GM18511 (cell line): ENCODE data around the gene PKNOX1.
A peak's percentile ranks its signal among the peaks of the same experiment; 100 is the strongest.
"Not testable (repeated sequence)": the region's sequence is repeated elsewhere in the genome, so short reads cannot be mapped to it uniquely, and the experiment has no call there.

Experiments
- ATAC-seq: cut with Tn5 transposase; IDR thresholded peaks from one replicate; pipeline ENCODE4 v1.9.1; 2021; ENCODE audit warnings: mild to moderate bottlenecking, moderate library complexity; ENCODE audit not compliant: unreplicated experiment

Gene PKNOX1

DNA sequence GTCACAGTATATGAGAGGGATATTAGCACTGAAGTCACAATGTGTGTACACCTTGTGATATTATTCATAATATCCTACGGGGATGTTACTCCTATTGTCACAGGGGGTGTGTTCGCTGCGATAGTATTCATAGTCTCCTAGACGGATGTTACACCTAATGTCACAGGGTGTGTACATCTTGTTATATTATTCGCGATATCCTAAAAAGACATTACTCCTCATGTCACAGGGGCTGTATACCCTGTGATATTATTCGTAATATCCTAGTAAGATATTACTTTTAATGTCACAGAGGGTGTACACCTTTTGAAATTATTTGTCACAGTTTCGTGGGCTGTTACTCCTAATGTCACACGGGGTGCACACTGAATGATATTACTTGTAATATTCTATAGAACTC is 23.2 kb upstream of the PKNOX1 start:
- not testable (repeated sequence) for ATAC-seq

DNA sequence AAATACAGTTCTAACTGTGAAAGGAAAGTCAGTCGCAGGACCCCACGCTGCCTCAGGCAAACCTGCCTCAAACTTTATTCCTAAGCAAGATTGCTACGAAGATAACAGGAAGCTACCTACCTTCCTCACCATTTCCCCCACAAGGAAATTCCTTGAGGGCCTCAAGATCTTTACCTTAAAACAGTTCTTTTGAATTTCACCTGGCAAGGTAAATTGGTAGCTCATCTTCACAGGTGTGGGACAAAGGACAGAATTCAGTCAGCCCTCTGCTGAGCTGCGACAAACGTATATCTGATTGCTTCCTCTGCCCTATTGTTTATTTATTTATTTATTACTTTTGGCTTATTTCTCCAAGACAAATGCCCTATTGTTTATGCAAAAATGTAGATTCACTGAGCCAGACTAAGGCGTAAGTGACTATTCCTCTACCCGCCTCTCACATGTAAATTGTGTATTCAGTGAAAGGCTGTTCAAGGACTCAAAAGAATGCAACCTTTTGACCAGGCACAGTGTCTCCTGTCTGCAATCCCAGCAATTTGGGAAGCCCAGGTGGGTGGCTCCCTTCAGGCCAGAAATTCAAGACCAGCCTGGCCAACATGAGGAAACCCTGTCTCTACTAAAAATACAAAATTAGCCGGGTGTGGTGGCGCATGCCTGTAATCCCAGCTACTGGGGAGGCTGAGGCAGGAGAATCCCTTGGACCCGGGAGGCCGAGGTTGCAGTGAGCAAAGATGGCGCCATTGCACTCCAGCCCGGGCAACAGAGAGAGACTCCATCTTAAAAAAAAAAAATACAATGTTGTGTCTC is 17.3 kb upstream of the PKNOX1 start:
- ATAC-seq = no peak

DNA sequence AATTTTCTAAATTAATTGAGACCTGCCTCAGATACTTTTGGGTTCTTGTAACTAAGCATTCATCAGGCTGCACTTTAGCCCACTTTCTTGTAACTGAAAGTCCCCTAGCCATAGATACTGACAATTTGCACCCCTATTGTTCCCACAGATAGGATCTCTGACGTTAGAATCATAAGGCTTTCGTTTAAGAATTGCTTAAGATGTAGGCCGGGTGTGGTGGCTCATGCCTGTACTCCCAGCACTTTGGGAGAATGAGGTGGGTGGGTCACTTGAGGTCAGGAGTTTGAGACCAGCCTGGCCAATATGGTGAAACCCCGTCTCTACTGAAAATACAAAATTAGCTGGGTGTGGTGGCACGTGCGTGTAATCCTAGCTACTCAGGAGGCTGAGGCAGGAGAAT is 16.2 kb upstream of the PKNOX1 start:
- not testable (repeated sequence) for ATAC-seq

DNA sequence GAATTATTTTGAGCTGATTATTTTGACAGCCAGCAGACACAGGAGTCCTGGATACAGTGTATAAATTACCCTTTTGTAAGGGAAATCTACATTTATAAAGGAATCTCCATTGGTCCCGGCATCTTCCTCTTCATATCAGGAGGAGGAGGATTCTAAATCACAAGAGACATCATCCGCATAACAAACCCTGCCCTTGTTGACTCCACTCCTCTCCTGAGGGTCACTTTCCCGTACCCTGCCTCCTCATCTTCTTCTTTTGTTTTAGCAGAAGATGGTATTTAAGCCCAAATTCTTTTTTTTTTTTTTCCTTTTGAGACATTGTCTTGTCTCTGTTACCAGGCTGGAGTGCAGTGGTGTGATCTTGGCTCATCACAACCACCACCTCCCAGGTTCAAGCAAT is 14.6 kb upstream of the PKNOX1 start:
- ATAC-seq = no peak

DNA sequence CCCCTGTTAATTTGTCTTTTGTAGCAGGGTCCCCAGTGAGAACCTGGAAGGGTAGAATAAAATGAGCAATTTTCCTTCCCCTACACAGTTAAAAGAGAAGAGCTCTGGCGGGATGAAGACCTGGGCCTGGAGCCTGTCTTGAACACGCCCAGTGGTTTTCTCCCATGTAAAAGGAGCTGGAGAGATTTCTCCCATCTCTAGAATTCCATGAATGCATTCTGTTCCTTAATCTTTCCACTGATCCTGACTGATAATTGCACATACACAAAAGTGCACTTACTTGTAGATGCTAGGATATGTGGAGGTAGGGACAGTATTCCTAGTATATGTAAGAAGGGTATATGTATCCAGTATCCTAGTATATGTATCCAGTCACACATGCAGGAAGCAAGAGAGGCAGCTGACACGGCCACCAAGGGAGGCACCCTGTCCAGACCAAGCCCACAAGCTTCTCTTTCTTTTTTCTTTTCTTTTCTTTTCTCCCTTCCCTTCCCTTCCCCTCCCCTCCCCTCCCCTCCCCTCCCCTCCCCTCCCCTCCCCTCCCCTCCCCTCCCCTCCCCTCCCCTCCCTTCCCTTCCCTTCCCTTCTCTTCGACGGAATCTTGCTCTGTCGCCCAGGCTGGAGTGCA is 11.9 kb upstream of the PKNOX1 start:
- ATAC-seq = no peak

DNA sequence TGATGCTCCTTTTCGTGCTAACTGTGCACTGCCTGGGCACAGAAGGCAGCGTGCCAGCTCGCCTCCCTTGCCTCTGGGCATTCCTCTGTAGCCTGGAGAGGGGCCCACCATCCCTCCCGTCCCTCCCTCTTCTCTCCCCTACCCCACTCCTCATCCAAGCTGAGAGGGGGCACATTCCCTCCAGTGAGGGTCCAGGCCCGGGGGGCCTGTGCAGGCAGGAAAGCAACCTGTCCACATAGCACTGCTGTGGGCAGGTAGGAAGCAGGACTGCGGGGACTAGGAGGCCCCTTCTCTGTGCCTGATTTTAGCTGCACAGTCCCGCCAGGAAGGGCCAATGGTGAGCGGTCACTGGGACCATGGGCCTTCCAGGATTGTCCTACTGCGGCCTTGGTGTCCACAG is 10.3 kb upstream of the PKNOX1 start:
- no peak for ATAC-seq

DNA sequence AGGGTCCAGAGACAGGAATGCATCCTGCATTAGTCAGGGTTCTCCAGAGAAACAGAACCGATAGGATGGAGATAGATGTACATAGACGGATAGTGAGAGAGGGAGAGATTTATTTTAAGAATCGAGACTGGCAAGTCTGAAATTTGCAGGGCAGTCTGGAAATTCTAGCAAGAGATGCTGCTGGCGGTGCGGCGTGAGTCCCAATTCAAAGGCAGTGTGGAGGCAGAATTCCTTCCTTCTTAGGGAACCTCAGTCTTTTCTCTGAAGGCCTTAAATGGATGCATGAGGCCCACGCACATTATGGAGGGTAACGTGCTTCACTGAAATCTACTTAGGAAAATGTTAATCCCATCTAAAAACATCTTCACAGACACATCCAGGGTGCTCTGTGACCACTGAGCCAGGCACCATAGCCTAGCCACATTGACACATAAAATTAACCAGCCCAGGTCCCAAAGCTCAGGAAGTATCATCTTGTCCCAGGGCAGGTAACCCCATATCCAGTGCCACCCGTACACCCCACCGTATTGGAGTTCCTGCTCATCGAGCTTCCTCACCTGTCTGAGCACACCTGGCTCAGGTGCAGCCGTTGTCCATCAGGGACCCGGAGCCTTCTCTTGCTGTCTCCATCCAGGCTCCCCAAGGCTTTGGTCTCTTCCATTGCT is 9.7 kb upstream of the PKNOX1 start:
- ATAC-seq = no peak

DNA sequence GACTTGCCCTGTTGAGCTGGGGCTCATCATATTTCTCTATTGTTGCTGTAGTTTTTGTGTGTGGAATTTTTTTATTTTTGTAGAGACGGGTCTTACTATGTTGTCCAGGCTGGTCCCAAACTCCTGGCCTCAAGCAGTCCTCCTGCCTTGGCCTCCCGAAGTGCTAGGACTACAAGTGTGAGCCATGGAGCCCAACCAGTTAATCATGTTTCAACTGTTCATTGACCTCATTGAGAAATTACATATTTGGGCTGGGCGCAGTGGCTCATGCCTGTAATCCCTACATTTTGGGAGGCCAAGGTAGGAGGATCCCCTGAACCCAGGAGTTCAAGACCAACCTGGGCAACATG is 9.2 kb upstream of the PKNOX1 start:
- ATAC-seq = no peak

DNA sequence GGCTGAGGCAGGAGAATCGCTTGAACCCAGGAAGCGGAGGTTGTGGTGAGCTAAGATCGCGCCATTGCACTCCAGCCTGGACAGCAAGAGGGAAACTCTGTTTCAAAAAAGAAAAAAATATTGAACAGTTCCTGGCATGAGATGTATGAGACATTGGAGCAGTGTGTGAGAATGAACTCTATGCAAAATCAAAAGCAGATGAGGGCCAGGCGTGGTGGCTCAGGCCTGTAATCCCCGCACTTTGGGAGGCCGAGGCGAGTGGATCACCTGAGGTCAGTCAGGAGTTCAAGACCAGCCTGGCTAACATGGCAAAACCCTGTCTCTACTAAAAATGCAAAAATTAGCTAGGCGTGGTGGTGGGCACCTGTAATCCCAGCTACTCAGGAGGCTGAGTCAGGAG is 6.7 kb upstream of the PKNOX1 start:
- not testable (repeated sequence) for ATAC-seq

DNA sequence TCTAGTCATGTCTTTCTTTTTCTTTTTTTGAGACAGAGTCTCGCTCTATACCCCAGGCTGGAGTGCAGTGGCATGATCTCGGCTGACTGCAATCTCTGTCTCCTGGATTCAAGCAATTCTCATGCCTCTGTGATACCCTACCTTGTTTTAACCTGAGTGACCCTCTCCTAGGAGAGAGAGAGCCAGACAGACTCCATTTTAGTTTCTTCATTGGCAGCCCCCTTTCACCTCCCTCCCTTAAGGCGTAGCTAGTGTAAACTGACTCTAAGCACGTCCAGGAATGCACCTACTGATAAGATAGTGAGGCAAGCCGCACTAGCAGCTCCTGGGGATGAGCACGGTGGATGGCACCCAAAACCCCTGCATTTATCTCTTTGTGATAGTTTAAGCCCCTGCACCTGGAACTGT is 5.2 kb upstream of the PKNOX1 start:
- ATAC-seq = no peak

DNA sequence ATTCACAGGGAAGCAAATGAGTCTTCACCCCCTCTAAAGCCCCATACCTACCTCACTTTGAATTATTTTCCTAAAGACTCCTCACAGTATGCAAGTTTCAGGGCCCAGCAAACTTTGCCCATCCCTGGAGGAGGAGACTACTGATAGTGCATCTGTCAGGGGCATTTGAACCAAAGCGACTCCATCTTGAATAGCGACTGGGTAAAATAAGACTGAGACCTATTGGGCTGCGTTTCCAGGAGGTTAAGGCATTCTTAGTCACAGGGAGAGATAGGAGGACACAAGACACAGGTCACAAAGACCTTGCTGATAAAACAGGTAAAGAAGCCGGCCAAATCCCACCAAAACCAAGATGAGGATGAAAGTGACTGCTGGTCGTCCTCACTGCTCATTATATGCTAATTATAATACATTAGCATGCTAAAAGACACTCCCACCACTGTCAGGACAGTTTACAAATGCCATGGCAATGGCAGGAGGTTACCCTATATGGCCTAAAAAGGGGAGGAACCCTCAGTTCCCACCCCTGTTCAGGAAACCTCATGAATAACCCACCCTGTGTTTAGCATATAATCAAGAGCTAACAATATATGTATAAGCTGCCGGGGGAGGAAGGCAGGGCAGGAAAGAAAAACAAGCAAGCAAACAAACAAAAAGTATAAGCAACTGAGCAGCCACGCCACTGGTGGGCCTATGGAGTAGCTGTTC is 3.3 kb upstream of the PKNOX1 start:
- ATAC-seq = no peak

DNA sequence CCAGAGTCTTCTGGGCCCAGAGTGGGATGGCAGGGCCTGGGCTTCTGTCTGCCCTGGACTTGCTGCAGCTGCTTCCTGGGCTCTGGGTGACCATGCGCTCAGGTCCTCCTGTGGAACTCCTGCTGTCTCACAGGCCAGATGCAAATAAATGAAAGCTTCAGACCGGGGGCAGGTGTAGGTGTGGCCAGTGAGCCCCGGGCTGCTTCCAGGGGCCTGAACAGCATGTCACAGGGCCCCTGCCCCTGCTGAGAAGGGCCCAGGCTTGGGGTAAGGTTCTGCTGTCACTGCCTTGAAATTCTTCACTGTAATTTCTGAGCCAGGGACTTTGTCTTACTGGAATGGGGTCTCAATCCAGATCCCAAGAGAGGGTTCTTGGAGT is 2.5 kb upstream of the PKNOX1 start:
- no peak for ATAC-seq

DNA sequence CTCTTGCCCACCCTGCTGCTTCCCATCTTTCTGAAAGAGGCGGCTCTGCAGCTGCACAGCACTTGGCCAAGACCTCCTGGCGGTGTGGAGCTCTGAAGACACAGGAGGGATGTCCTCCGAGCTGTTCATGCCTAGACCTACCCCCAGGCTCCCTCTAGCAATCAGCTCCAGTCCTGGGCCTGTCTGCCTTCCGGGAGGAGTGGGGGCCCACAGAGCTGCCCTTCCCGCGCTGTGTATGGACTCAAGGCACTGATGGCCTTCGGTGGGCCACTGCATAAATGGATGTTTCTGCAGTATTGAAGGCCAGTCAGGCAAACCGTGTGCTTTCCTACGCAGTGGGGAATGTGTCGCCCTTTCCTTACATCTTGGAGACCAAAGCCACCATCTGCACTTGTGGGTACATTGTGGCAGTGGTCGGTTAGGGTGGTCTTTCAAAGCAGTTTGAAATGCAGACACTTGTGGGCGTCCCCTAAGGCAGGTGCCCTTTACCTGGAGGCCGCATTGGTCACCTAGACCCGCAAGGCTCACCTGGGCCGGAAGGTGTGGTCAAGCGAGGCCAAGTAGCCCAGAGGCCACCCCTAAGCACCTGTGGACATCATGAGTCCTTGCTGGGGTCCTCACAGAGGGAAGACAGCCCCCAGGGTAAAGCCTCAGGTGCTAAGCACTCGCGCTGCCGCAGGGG is 912 bp upstream of the PKNOX1 start:
- ATAC-seq = peak; percentile 33

DNA sequence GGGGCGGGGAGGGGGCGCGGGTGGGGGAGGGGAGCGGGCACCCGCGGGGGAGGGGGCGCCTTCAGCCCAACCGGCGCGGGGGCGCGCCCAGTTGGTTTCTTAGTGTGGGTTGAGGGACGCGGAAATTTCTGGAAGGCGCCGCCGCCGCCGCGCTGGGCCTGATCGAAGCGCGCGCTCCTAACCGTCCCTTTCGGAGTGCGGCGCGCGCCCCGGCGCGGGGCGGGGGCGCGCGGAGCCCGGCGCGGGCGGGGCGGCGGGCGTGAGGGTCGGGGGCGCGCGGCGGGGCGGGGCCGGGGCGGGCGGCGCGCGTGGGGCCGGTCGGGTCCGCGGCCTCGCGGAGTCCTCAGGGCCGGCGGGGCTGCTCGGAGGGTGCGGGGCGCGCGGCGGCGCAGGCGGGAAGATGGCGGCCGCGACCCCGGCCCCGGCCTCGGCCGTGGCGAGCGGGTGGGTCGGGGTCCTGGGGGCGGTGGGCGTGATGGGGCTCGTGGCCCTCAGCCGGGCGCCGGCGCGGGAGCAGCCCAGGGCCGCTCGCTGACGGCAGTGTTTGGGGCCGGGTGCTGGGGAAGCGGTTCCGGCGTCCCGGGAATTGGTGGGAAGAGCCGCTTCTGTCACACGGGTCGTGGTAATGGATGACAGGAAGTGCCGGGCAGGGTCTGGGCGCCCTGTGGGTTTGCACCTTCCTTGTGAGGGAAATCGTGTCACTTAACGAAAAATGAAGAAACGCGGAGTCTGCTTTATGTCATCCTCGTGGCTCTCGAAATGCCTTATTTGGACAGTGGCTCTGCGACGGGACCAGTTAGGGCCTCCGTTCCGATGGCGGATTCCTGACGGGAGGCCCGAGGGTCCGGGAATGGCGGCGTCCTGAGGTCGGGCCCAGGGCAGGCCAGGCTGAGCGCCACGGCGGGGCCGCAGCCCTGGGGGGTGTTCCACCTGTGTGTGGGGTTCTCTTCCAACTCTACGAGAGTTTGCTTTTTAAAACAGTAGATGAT is 764 bp downstream of the PKNOX1 start:
- ATAC-seq = peak; percentile 33

DNA sequence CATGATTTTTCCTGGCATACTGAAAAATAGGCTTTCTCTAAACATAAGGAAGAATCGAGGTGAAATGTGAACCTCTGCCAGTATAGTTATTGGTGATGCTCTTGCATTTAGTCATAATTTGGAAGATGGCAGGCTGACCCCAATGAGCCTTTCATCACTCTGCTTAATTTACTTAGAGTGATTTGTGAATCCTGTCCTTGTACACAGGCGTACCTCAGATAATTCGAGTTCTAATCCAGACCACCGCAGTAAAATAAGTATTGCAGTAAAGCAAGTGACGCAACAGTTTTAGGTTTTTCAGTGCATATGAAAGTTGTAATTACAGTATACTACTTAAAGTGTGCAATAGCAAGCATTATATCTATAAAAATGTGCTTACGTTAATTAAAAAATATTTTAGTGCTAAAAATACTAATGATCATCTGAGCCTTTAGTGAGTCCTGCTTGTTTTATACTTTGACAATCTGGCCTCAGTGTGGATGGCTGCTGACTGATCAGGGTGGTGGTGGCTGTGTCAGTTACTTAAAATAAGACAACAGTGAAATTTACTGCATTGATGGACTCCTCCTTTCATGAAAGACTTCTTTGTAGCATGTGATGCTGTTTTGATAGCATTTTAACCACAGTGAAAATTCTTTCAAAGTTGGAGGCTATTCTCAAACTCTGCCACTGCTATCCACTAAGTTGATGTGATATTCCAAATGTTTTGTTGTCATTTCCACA is 1.7 kb downstream of the PKNOX1 start:
- ATAC-seq = no peak

DNA sequence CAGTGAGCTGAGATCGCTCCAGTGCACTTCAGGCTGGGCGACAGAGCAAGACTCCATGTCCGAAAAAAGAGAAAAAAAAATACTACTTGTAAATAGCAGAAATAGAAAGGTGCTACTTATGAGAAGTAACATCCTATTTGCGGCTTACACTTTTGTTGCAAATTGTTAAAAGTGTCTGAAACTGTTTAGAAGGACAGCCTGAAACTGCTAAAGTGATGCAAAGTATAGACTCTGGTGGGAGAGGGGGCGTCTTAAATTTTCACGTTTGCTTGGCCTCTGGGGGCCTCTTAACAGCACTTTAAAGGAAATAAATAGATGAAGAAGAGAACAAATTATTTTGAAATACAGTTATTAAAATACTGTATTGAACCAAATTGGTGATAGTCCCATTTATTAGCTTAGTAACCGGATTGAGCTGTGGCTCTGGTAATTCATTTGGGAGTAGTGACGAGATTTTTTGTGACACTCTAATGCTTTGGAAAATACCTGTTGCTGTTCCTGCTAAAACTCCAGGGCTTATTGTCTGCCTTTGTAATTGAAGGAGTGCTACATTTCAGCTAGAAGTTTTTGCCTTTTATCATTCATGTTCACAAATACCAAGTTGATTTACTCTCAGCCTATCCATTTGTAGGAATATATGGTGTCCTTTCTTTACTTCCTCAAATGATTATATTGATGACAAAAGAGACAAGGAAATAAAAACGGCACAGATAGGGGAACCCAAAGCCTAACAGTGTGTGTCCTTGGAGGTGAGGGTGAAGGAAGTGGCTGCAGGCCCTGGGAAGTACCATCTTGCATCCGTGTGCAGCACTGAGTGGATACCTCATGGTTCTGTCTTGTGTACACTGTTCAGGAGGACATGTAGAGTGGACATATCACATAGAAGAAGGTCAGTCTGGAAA is 6.2 kb downstream of the PKNOX1 start:
- no peak for ATAC-seq

DNA sequence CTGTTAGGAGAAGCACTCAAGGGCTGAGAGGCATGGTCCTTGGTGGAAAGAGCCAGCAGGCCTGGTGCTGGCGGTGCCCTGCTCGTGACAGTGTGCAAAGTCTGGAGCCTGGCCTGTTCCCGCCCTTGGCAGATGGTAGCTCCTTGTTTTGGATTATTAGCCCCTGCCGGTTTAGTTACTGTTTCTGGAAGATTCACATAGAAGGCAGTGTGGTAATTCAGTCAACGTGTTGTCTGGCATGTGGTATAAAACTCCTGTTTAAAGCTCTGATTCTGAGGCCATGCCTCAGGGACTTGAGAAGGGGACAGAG is 6.8 kb downstream of the PKNOX1 start:
- ATAC-seq = no peak

DNA sequence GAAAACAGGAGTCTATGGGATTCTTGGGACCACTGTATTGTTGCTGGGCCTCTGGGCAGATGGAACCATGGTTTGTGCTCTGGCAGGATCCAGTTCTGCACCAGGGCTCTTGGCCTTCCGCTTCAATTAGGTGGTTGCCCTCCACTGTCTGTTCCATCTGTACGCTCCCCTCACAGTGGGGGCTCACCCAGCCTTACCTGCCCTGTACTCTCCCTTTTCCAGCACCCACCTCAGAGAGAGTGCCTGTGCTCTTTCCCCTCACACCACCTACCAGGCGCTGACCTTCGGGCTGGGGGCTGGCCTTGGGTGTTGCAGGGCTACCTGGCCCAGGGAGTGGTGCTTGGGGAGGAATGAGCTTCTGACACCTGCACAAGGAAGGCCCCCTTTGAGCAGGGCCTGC is 7.5 kb downstream of the PKNOX1 start:
- ATAC-seq = no peak
